Urinary bladder (tissue), 4 donors: ENCODE results near the gene RER1. TPM values are rescaled to one million over a fixed set of nuclear protein-coding genes. Genes with fewer than 3 reads are reported as not detected.

Source experiments
- DNase-seq: peaks from one replicate; pipeline ENCODE4 v3.0.0-alpha.2; 2015; ENCODE audit errors: extremely low spot score
- H3K27ac ChIP-seq: one replicate; pipeline ENCODE4 v1.5.1; 2013; ENCODE audit warnings: low read depth, mild to moderate bottlenecking, moderate library complexity
- H3K36me3 ChIP-seq: one replicate; pipeline ENCODE4 v1.6.1; 2013; ENCODE audit warnings: mild to moderate bottlenecking, moderate library complexity; ENCODE audit not compliant: insufficient read depth
- H3K4me1 ChIP-seq: one replicate; pipeline ENCODE4 v1.6.1; 2013; ENCODE audit warnings: mild to moderate bottlenecking, moderate library complexity; ENCODE audit not compliant: insufficient read depth
- H3K4me3 ChIP-seq: one replicate; pipeline ENCODE4 v1.5.1; 2013; ENCODE audit warnings: low read depth, low read length
- WGBS: extraction: QIAGEN DNeasy Blood & Tissue Kit; methylation state at CpG from one replicate; pipeline ENCODE4 v1.1.7; 2013; 5-methylcytosine and 5-hydroxymethylcytosine counted together
- polyA plus RNA-seq: library from polyadenylated mRNA; stranded (reverse); fragments of 200-250 nt; gene quantifications from one replicate; pipeline ENCODE4 v1.2.3, GENCODE V29; 2013
- total RNA-seq: library from RNA; depleted of rRNA; stranded (reverse); fragments of >200 nt; gene quantifications from one replicate; pipeline ENCODE4 v1.2.3, GENCODE V29; 2014
- donor health status: healthy with polysubstance abuse.
- donor health status: healthy.

Gene RER1
- total and polyA plus RNA-seq, 2 donors: 48.1 to 79.0 TPM

DNA sequence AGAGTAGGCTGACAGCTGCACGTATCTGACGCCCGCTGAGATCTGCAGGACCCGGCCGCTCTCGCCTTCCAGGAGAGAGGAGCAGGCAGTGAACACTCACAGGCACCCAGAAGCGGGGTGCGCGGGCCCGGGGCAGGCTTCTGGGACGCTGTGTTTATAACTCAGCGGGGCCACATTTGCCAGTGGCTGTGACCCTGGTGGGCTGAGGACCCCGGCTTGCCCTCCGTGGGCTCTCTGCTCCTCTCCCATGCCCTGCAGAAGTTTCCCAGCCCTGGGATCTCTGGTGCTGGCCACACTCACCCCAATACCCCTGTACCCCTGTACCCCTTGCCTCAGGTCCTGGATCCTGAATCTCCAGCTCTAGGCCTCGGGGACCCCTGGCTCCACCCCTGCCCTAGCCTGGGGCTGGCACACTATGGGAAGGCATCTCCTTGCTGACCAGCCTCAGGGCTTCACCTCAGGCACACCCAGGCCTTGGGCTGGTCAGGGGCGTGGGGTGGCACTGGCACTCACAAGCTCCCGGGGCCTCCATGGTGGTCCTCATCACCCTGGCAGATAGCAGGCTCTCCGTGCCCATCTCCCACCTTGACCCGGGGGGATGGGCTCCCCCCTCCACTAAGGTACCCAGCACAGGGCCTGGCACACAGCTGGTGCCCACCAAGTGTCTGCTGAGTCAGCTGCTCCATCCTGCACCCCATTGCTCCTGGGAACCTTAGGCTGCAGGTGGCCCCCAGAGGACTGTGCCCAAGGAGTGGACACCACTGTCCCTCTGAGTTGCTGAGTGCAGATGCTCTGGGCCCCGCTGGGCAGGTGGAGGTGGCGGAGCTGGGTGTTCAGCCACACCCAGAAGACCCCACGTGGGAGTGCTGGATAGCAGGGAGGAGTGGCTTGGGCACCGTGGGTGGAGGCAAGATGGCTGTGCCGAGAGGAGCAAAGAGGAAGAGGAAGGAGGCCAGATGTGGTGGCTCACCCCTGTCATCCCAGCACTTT lies 32.7 kb upstream of the RER1 start:
- Histone ChIP-seq H3K4me3 (no peak overlapping the region), H3K27ac (no peak overlapping the region), H3K4me1 (no peaks in the 10 kb centered on the region), H3K36me3 (no peaks in the 10 kb centered on the region)
- DNase-seq: no peak
- WGBS: 87% methylated on average over 24 of the region's 24 CpGs

DNA sequence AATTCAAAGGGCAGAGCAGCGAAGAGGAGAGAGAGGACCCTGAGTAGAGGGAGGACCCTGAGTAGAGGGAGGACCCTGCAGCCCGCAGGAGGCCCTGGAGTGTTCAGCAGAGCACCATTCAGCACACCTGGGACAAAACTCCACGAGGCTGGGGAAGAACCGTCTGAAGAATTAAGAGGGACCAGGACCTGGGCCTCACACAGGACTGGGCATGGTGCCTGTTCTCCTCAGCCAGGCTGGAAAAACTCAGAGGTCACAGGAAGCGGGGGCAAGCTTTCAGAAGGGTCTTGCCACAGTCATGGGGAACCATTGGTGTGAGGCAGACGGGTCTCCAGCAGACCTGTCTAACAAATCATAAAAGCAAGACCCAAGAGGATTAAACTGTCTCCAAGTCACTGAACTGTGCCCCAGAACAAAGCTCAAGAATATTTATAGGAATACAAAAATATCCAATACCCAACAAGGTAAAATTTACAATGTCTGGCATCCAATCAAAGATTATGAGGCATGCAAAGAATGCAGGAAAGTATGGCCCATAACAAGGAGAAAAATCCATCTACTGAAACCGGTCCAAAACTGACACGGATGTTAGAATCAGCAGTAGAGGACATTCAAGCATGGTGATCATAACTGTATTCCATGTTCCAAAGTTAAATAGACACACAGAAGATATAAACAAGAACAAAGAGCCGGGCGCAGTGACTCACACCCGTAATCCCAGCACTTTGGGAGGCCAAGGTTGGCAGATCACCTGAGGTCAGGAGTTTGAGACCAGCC lies 30.9 kb upstream of the RER1 start:
- H3K4me3 ChIP-seq: no peak overlapping the region
- WGBS: 45% methylated on average over 11 of the region's 11 CpGs
- no peak overlapping the region for H3K27ac ChIP-seq
- DNase-seq: no peak
- H3K4me1 ChIP-seq: no peaks in the 10 kb centered on the region
- H3K36me3 ChIP-seq: no peaks in the 10 kb centered on the region

DNA sequence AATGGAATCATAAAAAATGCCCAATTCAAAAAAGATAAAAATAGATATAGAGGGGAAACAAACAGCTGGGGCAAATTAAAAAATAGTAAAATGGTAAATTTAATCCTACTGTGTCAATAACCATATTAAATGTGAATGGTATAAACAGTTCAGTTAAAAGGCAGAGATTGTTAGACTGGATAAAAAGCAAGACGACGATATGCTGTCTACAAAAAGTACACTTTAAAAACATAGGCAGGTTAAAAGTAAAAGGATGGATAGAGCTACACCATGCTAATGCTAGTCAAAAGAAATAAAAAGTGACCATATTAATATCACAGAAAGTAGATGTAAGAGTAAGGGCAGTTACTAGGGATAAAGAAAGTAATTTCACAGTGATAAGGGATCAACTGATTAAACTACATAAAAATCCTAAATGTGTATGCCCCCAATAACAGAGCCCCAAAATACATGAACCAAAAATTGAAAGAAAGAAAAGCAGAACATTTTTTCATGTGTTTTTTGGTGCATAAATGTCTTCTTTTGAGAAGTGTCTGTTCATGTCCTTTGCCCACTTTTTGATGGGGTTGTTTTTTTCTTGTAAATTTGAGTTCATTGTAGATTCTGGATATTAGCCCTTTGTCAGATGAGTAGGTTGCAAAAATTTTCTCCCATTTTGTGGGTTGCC lies 27.7 kb upstream of the RER1 start:
- Histone ChIP-seq H3K4me1 (no peaks in the 10 kb centered on the region), H3K4me3 (no peak overlapping the region), H3K27ac (no peak overlapping the region), H3K36me3 (no peaks in the 10 kb centered on the region)
- DNase-seq: no peak
- 99% methylated on average over 2 of the region's 2 CpGs for whole genome bisulfite sequencing

DNA sequence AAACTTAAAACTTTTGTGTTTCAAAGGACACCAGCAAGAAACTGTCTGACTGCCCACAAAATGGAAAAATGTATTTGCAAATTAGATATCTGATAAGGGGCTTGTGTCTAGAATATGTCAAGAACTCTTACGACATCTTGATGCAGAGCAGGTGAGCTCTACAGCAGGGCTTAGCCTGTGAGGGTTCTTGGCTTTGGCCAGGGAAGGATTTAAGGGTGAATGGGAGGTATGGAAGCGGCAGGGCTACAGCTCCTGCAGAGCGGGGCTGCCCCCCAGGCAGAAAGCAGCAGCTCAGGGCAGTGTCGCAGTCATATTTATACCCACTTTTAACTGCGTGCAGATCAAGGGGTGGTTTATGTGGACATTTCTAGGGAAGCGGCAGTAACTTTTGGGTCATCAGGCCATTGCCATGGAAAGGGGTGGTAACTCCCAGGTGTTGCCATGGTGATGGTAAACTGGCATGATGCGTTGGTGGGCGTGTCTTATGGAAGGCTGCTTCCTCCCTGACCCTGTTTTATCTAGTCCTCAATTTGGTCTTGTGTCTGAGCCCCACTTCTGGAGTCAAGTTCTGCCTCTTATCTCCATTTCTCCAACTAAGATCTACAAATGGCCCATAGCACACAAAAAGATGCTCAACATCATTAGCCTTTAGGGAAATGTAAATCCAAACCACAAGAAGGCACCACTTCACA lies 23.4 kb upstream of the RER1 start:
- H3K27ac ChIP-seq: no peak overlapping the region
- H3K4me3 ChIP-seq: no peak overlapping the region
- no peaks in the 10 kb centered on the region for H3K4me1 ChIP-seq
- WGBS: 90% methylated on average over 8 of the region's 8 CpGs
- no peak for DNase-seq
- no peaks in the 10 kb centered on the region for H3K36me3 ChIP-seq

DNA sequence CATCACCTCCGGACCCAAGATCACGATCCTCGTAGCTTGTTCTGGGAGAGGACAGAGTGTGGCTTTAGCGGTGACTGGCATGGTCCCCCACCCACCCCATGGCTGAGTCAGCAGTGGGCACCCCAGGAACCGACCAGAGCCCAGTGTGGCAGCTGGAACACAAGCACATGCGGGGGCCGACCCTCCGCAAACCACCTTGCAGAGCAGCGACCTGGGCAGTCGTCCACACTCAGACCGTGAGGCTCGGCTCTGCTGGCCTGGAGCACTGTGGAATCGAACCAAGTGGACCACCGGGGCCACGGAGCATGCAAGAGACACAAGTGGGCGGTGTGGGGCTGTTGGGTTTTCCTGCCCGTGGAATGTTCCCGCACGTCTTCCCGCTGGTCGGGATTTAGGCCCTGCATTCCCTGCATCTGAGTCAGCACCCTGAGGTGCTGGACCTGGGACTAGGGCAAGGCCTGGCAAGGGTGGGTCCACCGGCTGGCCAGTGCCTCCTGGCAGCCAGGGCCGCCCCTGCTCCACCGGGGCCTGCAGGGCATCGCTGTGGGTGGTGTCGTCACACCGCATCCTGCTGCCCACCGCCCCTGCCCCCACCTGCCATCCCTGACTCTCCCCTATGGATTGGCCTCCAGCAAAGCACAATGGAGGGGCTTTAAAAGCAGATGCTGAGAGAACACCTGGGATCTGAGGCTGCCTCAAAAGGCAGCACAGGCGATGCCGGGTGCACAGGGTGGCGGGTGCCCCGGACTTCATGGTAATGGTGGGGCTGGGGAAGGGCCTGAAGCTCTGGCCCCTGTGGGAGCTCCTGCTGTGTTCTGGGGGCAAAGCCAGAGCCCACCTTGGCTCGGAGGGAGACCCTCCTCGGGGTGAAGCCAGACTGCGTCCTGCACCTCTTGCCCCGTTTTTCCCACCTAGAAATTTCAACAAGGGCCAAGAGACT lies 18.8 kb upstream of the RER1 start:
- H3K36me3 ChIP-seq: no peaks in the 10 kb centered on the region
- no peaks in the 10 kb centered on the region for H3K4me1 ChIP-seq
- 94% methylated on average over 36 of the region's 36 CpGs for WGBS
- H3K4me3 ChIP-seq: no peak overlapping the region
- DNase-seq: no peak
- no peak overlapping the region for H3K27ac ChIP-seq

DNA sequence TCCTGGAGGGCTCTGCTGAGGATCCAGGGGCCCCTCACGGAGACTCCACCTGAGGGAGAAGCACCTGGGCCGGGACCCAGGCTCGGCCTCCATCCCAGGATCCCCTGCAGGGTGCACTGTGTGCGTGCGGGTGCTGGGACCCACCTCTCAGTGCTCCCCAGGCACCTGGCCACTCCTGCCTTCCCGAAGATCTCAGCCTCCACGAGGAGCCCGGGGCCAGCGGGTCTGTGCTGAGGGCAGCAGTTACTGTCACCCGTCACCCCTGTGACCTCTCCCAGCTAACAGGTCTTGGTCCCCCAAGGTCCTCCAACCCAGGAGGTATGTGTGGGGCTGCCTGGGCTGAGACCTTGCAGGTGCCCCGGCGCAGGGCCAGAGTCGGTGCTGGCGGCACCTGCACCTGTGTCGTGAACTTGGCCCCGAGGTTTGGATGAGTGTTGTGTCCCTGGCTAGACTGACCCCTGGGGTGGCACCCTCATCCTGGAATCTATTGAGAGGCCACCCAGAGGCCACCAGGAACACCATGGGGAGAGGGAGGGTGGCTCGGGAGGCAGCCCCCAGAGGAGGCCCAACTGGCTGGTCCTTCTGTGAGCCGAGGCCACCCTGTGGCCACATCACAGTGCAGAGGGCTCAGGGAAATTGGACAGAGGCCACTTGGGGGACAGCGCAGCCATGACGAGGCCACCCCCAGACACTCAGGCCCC lies 17.9 kb upstream of the RER1 start:
- H3K4me3 ChIP-seq: no peak overlapping the region
- no peak for DNase-seq
- no peak overlapping the region for H3K27ac ChIP-seq
- no peaks in the 10 kb centered on the region for H3K36me3 ChIP-seq
- 91% methylated on average over 20 of the region's 20 CpGs for WGBS
- no peaks in the 10 kb centered on the region for H3K4me1 ChIP-seq

DNA sequence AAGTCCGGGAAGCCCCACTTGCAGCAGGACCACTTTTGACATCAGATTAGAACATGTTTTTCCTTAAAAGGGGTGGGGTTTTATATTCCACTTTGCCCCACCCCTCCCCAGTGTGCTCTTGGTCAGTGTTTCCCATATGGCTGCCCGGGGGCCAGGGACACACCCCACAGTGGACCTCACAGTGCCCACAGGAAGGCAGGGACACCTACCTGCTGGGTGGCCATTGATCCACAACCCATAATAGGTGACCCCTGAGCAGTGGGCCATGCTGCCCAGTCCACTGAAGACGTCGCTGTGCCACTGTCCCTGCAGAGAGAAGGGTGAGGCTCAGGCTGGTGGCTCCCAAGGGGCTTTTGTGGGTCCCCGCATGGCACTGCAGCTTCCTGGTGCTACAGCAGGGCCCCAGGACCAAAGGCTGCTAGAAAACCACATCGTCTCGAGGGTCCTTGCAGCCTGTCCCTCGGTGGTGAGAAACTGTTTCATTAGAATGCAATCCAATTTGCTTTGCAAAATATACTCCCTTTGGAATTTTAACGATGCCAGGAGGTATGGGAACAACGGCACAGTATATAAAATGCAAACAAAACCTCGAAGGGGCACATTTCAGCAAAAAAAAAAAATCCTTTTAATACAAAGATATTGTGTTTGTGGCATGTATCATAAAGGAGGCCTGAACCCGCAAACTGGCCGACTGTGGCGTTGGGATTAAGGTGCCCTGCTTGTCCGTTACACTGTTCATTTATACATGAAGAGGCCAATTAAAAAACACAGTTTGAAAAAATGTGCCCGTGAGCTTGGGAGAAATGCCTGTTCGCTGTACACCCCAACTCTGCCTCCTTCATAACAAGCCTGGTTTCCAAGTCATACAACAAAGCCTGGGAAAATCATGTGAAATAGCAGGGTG lies 17.1 kb upstream of the RER1 start:
- 84% methylated on average over 17 of the region's 17 CpGs for WGBS
- Histone ChIP-seq H3K36me3 (no peaks in the 10 kb centered on the region), H3K4me3 (no peak overlapping the region), H3K4me1 (no peaks in the 10 kb centered on the region), H3K27ac (no peak overlapping the region)
- no peak for DNase-seq

DNA sequence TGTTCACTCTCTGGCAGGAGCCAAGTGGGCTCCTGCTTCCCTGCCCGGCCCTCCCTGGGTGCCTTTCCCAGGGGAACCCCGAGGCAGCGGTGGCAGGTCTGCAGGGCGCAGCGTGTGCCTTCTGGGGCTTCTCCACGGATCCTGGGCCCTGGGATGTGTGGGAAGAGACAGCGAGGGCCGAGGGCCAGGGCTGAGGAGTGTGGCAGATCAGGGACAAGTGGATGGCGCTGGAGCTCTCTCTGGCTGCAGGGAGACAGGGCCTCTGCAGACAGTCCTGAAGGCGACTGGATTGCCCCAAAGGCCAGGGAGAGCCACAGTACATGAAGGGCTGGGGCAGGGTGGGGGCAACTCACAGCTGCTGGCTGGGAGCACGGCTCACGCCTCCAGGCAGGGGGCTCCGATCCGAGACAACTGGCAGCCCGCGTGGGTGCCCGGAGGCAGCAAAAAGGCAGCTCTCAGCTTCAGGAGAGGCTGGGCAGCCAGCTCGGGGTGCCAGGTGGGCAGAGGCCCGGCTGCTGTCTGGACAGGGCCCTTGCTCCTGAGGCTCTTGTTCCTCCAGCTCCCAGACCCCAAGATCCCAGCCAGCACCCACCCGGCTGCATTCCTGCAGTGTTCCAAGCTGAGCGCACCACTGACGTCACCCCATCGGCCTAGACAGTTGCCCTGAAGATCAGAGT lies 16.3 kb upstream of the RER1 start:
- no peaks in the 10 kb centered on the region for H3K36me3 ChIP-seq
- no peak overlapping the region for H3K27ac ChIP-seq
- no peaks in the 10 kb centered on the region for H3K4me1 ChIP-seq
- H3K4me3 ChIP-seq: no peak overlapping the region
- WGBS: 83% methylated on average over 23 of the region's 23 CpGs
- no peak for DNase-seq

DNA sequence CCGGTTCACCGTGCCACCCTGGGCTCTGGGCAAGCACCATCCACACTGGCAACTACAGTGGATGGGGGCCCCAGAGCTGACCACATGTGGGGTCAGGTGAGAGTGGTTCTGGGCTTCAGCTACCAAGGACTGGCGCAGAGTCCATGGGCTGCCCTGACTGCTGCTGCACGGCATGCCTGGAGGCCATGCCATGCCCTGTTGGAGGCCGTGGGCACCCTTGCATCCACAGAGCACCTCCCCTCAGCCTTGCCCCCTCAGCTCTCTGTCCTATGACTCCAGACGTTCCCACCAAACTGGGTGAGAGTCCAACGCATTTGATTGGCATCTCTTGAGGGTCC lies 15.7 kb upstream of the RER1 start:
- Histone ChIP-seq H3K4me3 (no peak overlapping the region), H3K36me3 (no peaks in the 10 kb centered on the region), H3K27ac (no peak overlapping the region), H3K4me1 (no peaks in the 10 kb centered on the region)
- WGBS: 89% methylated on average over 7 of the region's 7 CpGs
- no peak for DNase-seq

DNA sequence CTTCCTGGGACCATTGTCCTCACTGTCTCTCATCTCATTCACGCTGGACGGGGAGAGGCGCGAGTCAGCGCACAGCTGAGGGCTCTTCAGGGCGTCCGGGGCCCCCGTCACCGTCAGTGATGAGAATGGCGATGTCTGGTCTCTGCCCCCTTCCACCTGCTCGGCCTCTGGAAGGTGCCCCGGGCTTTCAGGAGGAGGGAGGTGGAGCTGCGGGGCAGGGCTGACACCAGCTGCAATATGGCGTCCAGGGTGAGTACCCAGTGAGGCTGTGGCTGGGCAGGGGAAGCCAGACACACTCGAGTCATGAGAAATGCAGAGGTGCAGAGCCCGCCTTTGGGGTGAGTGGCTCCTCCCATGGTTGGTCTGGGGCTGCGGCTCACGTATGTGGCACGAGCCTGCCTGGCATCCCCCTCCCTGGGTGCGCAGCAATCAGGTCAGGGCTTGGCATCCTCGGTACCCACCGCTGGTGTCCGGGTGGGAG lies 15.3 kb upstream of the RER1 start:
- no peak overlapping the region for H3K27ac ChIP-seq
- no peak for DNase-seq
- no peak overlapping the region for H3K4me3 ChIP-seq
- no peaks in the 10 kb centered on the region for H3K4me1 ChIP-seq
- no peaks in the 10 kb centered on the region for H3K36me3 ChIP-seq
- 90% methylated on average over 23 of the region's 23 CpGs for WGBS
